GM12892 (cell line): ENCODE results near the gene CPA2.

Experiments
- DNase-seq: peaks from one replicate; pipeline ENCODE4 v3.0.0; 2011; ENCODE audit not compliant: insufficient read length
- FAIRE-seq: peaks from 2 replicates; lab custom pipeline; 2011; peaks lifted over from hg19 to GRCh38; lab: Jason Lieb, UNC
- POLR2A ChIP-seq: IDR thresholded peaks from 2 replicates; pipeline ENCODE4 v1.6.1; 2011; ENCODE audit warnings: low read depth, low read length, control low read depth
- POLR2AphosphoS5 ChIP-seq: IDR thresholded peaks from 2 replicates; pipeline ENCODE4 v1.6.1; 2011; ENCODE audit warnings: low read depth, low read length, control low read depth
- TAF1 ChIP-seq: IDR thresholded peaks from 2 replicates; pipeline ENCODE4 v1.6.1; 2011; ENCODE audit warnings: low read depth, mild to moderate bottlenecking, control low read depth, low read length, borderline replicate concordance

Gene CPA2

DNA sequence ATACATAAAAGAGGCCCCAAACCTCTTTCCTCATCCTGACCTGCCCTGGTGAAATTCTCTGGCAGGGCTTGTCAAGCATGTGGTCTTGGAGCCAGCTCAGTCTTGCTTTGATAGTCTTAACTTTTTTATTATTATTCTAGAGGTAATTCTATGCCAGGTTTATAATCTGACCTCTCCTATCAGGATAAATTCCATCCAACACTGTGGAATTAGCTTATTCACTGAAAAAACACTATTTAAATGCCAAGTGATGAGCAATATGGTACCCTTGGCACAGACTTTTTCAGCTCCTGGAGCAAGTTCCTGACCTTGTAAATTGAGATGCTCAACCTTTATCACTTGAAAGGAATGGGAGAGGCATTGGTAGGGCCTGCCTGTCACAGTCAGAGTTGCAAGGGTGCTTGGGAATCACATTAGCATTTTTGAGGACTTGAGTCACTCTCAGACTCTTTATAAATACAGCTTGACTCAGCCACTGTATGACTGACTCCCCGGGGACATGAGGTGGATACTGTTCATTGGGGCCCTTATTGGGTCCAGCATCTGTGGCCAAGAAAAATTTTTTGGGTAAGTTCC lies 26.1 kb downstream of the CPA2 start, which contains the start of gene CPA4:
TSS of gene CPA4 (plus strand) at position 480 of the 576 bp plus-strand sequence. CDS start at position 500, 20 bp downstream.
- FAIRE-seq (no peak), DNase-seq (no peak)
- TF ChIP-seq TAF1 (no peak), POLR2AphosphoS5 (no peak), POLR2A (no peak)

- DNase-seq (no peak), FAIRE-seq (no peak)
- no peak for TF ChIP-seq POLR2AphosphoS5
- TF ChIP-seq TAF1, result no peak
- TF ChIP-seq POLR2A, result no peak
These were observed 26.9 kb downstream of the CPA2 start for GRCh38 chr7:130293521-130293920.

- TF ChIP-seq TAF1 (no peak), POLR2A (no peak), POLR2AphosphoS5 (no peak)
- DNase-seq (no peak), FAIRE-seq (no peak)
These were observed 27.7 kb downstream of the CPA2 start for GRCh38 chr7:130294314-130294713.

- DNase-seq (no peak), FAIRE-seq (no peak)
- TF ChIP-seq POLR2A (no peak), TAF1 (no peak), POLR2AphosphoS5 (no peak)
These were observed 29.7 kb downstream of the CPA2 start for GRCh38 chr7:130296221-130296951.

GRCh38 chr7:130297628-130298543 lies 31.2 kb downstream of the CPA2 start:
- TF ChIP-seq POLR2A, result no peak
- TF ChIP-seq TAF1, result no peak
- TF ChIP-seq POLR2AphosphoS5, result no peak
- DNase-seq, result no peak
- no peak for FAIRE-seq

DNA sequence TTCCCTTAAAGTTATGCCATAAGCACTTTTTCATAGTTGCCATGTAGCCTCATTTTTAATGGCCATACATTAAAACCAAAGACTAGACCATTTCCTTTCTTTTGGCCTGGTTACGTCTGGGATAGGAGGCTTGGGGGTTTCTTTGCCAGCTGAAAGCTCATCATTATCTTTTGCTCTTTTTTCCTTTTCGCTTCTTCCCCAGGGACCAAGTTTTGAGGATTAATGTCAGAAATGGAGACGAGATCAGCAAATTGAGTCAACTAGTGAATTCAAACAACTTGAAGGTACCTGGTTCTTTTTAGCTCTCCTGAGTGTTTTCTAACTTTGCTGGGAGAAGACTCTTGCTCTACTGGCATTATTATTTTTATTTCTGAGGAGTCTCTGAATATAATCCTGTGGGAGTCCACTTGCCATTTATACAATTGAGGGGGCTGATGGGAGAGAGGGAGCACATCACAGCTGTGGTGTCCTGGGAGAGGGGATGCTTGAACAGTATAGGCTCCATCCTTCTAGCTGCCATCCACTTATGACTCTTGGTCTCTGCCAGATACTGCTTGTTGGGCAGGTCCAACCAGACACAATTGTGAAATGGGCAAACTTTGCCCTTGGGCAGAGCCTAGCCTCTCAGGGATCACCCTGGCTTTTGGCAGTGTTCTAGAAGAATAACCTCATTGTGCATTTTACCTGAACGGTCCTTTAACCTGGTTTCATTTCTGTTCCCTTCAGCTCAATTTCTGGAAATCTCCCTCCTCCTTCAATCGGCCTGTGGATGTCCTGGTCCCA lies 32.1 kb downstream of the CPA2 start:
- DNase-seq, result no peak
- TF ChIP-seq TAF1 (no peak), POLR2AphosphoS5 (no peak), POLR2A (no peak)
- FAIRE-seq, result no peak

- no peak for DNase-seq
- FAIRE-seq, result no peak
- TF ChIP-seq POLR2AphosphoS5 (no peak), TAF1 (no peak), POLR2A (no peak)
These were observed 33.2 kb downstream of the CPA2 start for GRCh38 chr7:130299866-130300265.

GRCh38 chr7:130301501-130302020 lies 34.9 kb downstream of the CPA2 start:
- FAIRE-seq (no peak), DNase-seq (no peak)
- TF ChIP-seq TAF1, result no peak
- no peak for TF ChIP-seq POLR2A
- no peak for TF ChIP-seq POLR2AphosphoS5

GRCh38 chr7:130302649-130303048 lies 36.0 kb downstream of the CPA2 start:
- TF ChIP-seq POLR2AphosphoS5 (no peak), TAF1 (no peak), POLR2A (no peak)
- FAIRE-seq (no peak), DNase-seq (no peak)

DNA sequence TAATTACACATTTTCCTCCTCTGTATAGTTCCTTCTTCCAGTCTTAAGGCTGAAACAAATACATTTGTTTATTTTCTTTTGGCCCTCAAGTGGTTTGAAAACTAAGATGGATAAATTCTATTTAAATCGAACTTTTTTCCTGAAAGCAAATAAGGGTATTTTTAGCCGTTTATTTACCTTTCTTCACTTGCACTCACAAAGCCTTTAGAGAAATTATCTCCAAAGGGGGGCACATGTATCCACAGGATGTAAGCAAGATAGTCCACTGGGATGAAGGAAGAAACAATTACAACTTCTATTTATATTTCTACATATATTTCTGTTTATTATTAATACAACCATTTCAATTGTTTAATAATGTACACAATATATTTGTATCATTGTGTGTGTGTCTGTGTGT lies 36.5 kb downstream of the CPA2 start:
- no peak for DNase-seq
- no peak for FAIRE-seq
- no peak for TF ChIP-seq POLR2A
- TF ChIP-seq POLR2AphosphoS5, result no peak
- no peak for TF ChIP-seq TAF1
